ENCODE data around the gene DOC2B. TPM values are rescaled to one million over a fixed set of nuclear protein-coding genes. Genes with fewer than 3 reads are reported as not detected.

DOC2B gene
- polyA plus RNA-seq, 2 donors = 2.0 to 14.5 TPM

DNA sequence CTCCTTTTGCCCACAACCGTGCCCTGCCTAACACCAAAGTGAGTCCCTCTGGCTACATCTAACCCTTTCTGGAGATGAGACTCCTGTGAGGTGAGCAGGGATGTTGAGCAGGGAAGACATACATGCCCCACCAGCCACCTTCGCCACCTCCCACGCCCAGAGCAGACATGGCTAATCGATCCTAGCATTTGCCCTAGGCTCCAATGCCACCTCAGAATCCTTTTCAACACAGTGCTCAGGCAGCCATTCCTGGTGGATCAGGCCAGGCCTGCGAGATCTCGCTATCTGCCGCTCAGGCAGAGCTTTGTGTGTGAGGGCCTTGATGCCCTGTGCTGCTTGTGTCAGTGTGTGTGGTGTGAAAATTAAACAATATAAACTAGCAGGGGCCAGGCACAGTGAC lies 23.1 kb downstream of the DOC2B start:
- peaks cover 0 to 6% of the 10 kb centered on the region in 2 donors for H3K36me3 ChIP-seq (ENCODE audit: control insufficient read depth in 2 of 2, insufficient read depth in 2 of 2, low read length in 1 of 2)
- H3K4me3 ChIP-seq (ENCODE audit: low read depth in 1 of 2, low read length in 2 of 2) = no peak overlapping the region
- 93 to 95% methylated on average over 7 of the region's 7 CpGs for whole genome bisulfite sequencing, 2 donors
- H3K27ac ChIP-seq (ENCODE audit: low read depth in 2 of 2, low read length in 1 of 2) = no peak overlapping the region
- no peaks in the 10 kb centered on the region for H3K27me3 ChIP-seq (ENCODE audit: control insufficient read depth in 1 of 2, insufficient read depth in 2 of 2, low read length in 2 of 2)
- no peaks in the 10 kb centered on the region for H3K4me1 ChIP-seq (ENCODE audit: control insufficient read depth in 2 of 2, insufficient read depth in 2 of 2, low read length in 1 of 2)
- H3K9me3 ChIP-seq (ENCODE audit: control insufficient read depth in 2 of 2, insufficient read depth in 1 of 2, low read depth in 1 of 2, low read length in 1 of 2) = no peaks in the 10 kb centered on the region

DNA sequence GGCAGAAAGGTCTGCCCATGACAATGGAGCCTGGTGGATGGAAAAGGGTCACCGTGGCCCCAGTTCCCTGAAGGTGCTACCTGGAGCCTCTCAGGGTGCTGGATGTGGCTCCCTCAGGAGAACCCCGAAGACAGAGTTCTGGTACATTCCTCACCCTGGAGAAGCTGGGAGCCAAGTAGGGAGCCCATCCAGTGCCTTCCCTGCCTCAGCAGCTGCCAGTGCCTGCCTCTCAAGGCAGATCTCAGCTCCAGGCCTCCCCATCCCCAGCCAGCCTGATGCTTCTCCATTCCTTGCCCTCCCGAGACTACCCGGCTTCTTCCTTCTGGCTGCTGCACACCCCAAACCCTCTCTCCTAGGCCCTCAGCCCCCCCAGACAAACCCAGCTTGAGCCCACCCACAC lies 23.5 kb downstream of the DOC2B start:
- no peaks in the 10 kb centered on the region for H3K9me3 ChIP-seq (ENCODE audit: control insufficient read depth in 2 of 2, insufficient read depth in 1 of 2, low read depth in 1 of 2, low read length in 1 of 2)
- 91 to 96% methylated on average over 4 of the region's 4 CpGs for WGBS, 2 donors
- H3K27ac ChIP-seq (ENCODE audit: low read depth in 2 of 2, low read length in 1 of 2) = no peak overlapping the region
- no peaks in the 10 kb centered on the region for H3K4me1 ChIP-seq (ENCODE audit: control insufficient read depth in 2 of 2, insufficient read depth in 2 of 2, low read length in 1 of 2)
- peaks cover 0 to 6% of the 10 kb centered on the region in 2 donors for H3K36me3 ChIP-seq (ENCODE audit: control insufficient read depth in 2 of 2, insufficient read depth in 2 of 2, low read length in 1 of 2)
- no peaks in the 10 kb centered on the region for H3K27me3 ChIP-seq (ENCODE audit: control insufficient read depth in 1 of 2, insufficient read depth in 2 of 2, low read length in 2 of 2)
- H3K4me3 ChIP-seq (ENCODE audit: low read depth in 1 of 2, low read length in 2 of 2) = no peak overlapping the region

DNA sequence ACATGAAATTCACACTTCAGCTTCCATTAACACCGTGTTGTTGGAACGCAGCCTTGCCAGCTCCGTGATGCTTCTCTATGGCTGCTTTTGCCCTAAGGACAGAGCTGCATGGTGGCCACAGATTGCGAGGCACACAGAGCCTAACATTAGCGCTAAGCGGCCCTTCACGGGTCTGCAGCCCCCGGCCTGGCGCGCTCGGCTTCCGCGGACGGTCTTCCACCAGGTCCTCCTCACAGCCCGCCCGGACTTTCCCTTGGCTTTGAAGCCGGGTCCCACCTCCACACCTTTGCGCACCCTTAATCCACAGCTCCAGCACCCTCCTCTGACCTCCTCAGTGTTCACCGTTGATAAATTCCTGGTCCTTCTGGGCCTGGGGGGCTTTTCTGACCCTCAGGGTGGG lies 24.5 kb downstream of the DOC2B start:
- Histone ChIP-seq H3K9me3 (ENCODE audit: control insufficient read depth in 2 of 2, insufficient read depth in 1 of 2, low read depth in 1 of 2, low read length in 1 of 2) (no peaks in the 10 kb centered on the region), H3K4me3 (ENCODE audit: low read depth in 1 of 2, low read length in 2 of 2) (no peak overlapping the region), H3K27ac (ENCODE audit: low read depth in 2 of 2, low read length in 1 of 2) (no peak overlapping the region), H3K36me3 (ENCODE audit: control insufficient read depth in 2 of 2, insufficient read depth in 2 of 2, low read length in 1 of 2) (peaks cover 0 to 6% of the 10 kb centered on the region in 2 donors), H3K4me1 (ENCODE audit: control insufficient read depth in 2 of 2, insufficient read depth in 2 of 2, low read length in 1 of 2) (no peaks in the 10 kb centered on the region), H3K27me3 (ENCODE audit: control insufficient read depth in 1 of 2, insufficient read depth in 2 of 2, low read length in 2 of 2) (no peaks in the 10 kb centered on the region)
- WGBS, 2 donors = 89 to 91% methylated on average over 19 of the region's 19 CpGs

GRCh38 chr17:156094-156621 lies 25.3 kb downstream of the DOC2B start:
- WGBS, 2 donors = 94 to 96% methylated on average over 28 of the region's 28 CpGs
- Histone ChIP-seq H3K27ac (ENCODE audit: low read depth in 2 of 2, low read length in 1 of 2) (no peak overlapping the region), H3K9me3 (ENCODE audit: control insufficient read depth in 2 of 2, insufficient read depth in 1 of 2, low read depth in 1 of 2, low read length in 1 of 2) (no peaks in the 10 kb centered on the region), H3K36me3 (ENCODE audit: control insufficient read depth in 2 of 2, insufficient read depth in 2 of 2, low read length in 1 of 2) (peaks cover 0 to 6% of the 10 kb centered on the region in 2 donors), H3K27me3 (ENCODE audit: control insufficient read depth in 1 of 2, insufficient read depth in 2 of 2, low read length in 2 of 2) (no peaks in the 10 kb centered on the region), H3K4me1 (ENCODE audit: control insufficient read depth in 2 of 2, insufficient read depth in 2 of 2, low read length in 1 of 2) (no peaks in the 10 kb centered on the region), H3K4me3 (ENCODE audit: low read depth in 1 of 2, low read length in 2 of 2) (no peak overlapping the region)

DNA sequence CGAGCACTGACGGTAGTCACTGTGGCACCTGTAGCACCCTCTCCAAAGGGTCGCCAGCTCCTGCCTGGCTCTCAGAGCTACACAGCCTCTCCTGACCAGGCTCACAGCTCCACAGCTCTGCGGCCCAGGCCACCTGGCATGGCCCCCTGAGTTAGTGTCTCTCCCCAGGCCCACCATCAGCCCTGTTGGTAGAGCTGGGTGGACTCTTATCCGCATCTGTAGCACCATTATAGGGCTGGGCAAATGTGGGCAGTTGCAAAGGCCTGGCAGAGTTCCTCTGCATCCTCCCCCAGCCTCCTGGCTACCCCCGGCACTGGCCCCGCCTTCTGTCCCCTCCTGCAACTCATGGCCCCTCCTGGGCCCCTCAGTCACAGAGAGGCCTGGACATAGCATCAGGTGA lies 25.9 kb downstream of the DOC2B start:
- Histone ChIP-seq H3K27ac (ENCODE audit: low read depth in 2 of 2, low read length in 1 of 2) (no peak overlapping the region), H3K4me1 (ENCODE audit: control insufficient read depth in 2 of 2, insufficient read depth in 2 of 2, low read length in 1 of 2) (no peaks in the 10 kb centered on the region), H3K4me3 (ENCODE audit: low read depth in 1 of 2, low read length in 2 of 2) (no peak overlapping the region), H3K36me3 (ENCODE audit: control insufficient read depth in 2 of 2, insufficient read depth in 2 of 2, low read length in 1 of 2) (peaks cover 0 to 1% of the 10 kb centered on the region in 2 donors), H3K27me3 (ENCODE audit: control insufficient read depth in 1 of 2, insufficient read depth in 2 of 2, low read length in 2 of 2) (no peaks in the 10 kb centered on the region), H3K9me3 (ENCODE audit: control insufficient read depth in 2 of 2, insufficient read depth in 1 of 2, low read depth in 1 of 2, low read length in 1 of 2) (no peaks in the 10 kb centered on the region)
- WGBS, 2 donors = 88 to 89% methylated on average over 7 of the region's 7 CpGs

DNA sequence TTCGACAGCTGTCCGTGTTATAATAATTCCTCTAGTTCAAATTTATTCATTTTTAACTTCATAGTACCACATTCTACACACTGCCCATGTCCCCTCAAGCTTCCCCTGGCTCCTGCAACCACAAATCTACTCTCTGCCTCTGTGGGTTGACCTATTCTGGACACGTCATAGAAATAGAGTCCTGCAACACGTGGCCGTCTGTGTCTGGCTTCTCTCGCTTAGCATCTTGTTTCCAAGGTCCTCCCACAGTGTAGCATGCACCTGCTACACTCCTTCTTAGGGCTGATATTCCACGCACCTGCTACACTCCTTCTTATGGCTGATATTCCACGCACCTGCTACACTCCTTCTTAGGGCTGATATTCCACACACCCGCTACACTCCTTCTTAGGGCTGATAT lies 27.6 kb downstream of the DOC2B start:
- H3K27ac ChIP-seq (ENCODE audit: low read depth in 2 of 2, low read length in 1 of 2) = no peak overlapping the region
- H3K9me3 ChIP-seq (ENCODE audit: control insufficient read depth in 2 of 2, insufficient read depth in 1 of 2, low read depth in 1 of 2, low read length in 1 of 2) = no peaks in the 10 kb centered on the region
- no peaks in the 10 kb centered on the region for H3K27me3 ChIP-seq (ENCODE audit: control insufficient read depth in 1 of 2, insufficient read depth in 2 of 2, low read length in 2 of 2)
- H3K36me3 ChIP-seq (ENCODE audit: control insufficient read depth in 2 of 2, insufficient read depth in 2 of 2, low read length in 1 of 2) = no peaks in the 10 kb centered on the region
- H3K4me3 ChIP-seq (ENCODE audit: low read depth in 1 of 2, low read length in 2 of 2) = no peak overlapping the region
- no peaks in the 10 kb centered on the region for H3K4me1 ChIP-seq (ENCODE audit: control insufficient read depth in 2 of 2, insufficient read depth in 2 of 2, low read length in 1 of 2)
- WGBS, 2 donors = 89 to 92% methylated on average over 9 of the region's 9 CpGs

DNA sequence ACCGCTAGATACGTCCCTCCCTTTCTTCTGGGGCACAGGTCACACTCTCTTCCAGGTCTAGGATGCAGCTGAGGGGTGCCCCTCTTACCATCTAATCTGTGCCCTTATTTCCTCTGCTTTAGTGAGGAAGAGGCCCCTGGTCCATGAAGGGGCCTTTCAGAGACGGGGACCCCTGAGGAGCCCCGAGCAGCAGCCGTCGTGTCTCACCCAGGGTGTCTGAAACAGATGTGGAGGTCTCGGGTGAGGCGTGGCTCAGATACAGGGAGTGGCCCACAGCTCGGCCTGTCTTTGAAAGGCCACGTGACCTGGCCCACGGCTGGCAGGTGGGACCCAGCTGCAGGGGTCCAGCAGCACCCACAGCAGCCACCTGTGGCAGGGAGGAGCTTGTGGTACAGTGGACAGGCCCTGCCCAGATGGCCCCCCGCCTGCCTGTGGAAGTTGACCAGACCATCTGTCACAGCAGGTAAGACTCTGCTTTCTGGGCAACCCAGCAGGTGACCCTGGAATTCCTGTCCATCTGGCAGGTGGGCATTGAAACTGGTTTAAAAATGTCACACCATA lies 28.5 kb downstream of the DOC2B start:
- no peaks in the 10 kb centered on the region for H3K9me3 ChIP-seq (ENCODE audit: control insufficient read depth in 2 of 2, insufficient read depth in 1 of 2, low read depth in 1 of 2, low read length in 1 of 2)
- H3K4me1 ChIP-seq (ENCODE audit: control insufficient read depth in 2 of 2, insufficient read depth in 2 of 2, low read length in 1 of 2) = no peaks in the 10 kb centered on the region
- WGBS, 2 donors = 83 to 89% methylated on average over 12 of the region's 12 CpGs
- H3K36me3 ChIP-seq (ENCODE audit: control insufficient read depth in 2 of 2, insufficient read depth in 2 of 2, low read length in 1 of 2) = no peaks in the 10 kb centered on the region
- H3K4me3 ChIP-seq (ENCODE audit: low read depth in 1 of 2, low read length in 2 of 2) = no peak overlapping the region
- H3K27ac ChIP-seq (ENCODE audit: low read depth in 2 of 2, low read length in 1 of 2) = no peak overlapping the region
- no peaks in the 10 kb centered on the region for H3K27me3 ChIP-seq (ENCODE audit: control insufficient read depth in 1 of 2, insufficient read depth in 2 of 2, low read length in 2 of 2)

GRCh38 chr17:151886-152859 lies 29.3 kb downstream of the DOC2B start:
- Histone ChIP-seq H3K27ac (ENCODE audit: low read depth in 2 of 2, low read length in 1 of 2) (no peak overlapping the region), H3K27me3 (ENCODE audit: control insufficient read depth in 1 of 2, insufficient read depth in 2 of 2, low read length in 2 of 2) (no peaks in the 10 kb centered on the region), H3K9me3 (ENCODE audit: control insufficient read depth in 2 of 2, insufficient read depth in 1 of 2, low read depth in 1 of 2, low read length in 1 of 2) (no peaks in the 10 kb centered on the region), H3K4me3 (ENCODE audit: low read depth in 1 of 2, low read length in 2 of 2) (no peak overlapping the region), H3K36me3 (ENCODE audit: control insufficient read depth in 2 of 2, insufficient read depth in 2 of 2, low read length in 1 of 2) (peaks cover 0 to 2% of the 10 kb centered on the region in 2 donors), H3K4me1 (ENCODE audit: control insufficient read depth in 2 of 2, insufficient read depth in 2 of 2, low read length in 1 of 2) (no peaks in the 10 kb centered on the region)
- WGBS, 2 donors = 83 to 86% methylated on average over 26 of the region's 26 CpGs

GRCh38 chr17:151004-151403 lies 30.4 kb downstream of the DOC2B start:
- H3K4me3 ChIP-seq (ENCODE audit: low read depth in 1 of 2, low read length in 2 of 2) = no peak overlapping the region
- H3K4me1 ChIP-seq (ENCODE audit: control insufficient read depth in 2 of 2, insufficient read depth in 2 of 2, low read length in 1 of 2) = no peaks in the 10 kb centered on the region
- no peak overlapping the region for H3K27ac ChIP-seq (ENCODE audit: low read depth in 2 of 2, low read length in 1 of 2)
- peaks cover 0 to 2% of the 10 kb centered on the region in 2 donors for H3K36me3 ChIP-seq (ENCODE audit: control insufficient read depth in 2 of 2, insufficient read depth in 2 of 2, low read length in 1 of 2)
- WGBS, 2 donors = 88 to 95% methylated on average over 2 of the region's 2 CpGs
- no peaks in the 10 kb centered on the region for H3K9me3 ChIP-seq (ENCODE audit: control insufficient read depth in 2 of 2, insufficient read depth in 1 of 2, low read depth in 1 of 2, low read length in 1 of 2)
- no peaks in the 10 kb centered on the region for H3K27me3 ChIP-seq (ENCODE audit: control insufficient read depth in 1 of 2, insufficient read depth in 2 of 2, low read length in 2 of 2)
